ENCODE results near the gene MTERF1. TPM values are rescaled to one million over a fixed set of nuclear protein-coding genes. Genes with fewer than 3 reads are reported as not detected.

MTERF1 gene
- total RNA-seq (2014; rRNA removed; shearing (Covaris generic)) (4.0 and 7.1 TPM in 2 replicates), polyA plus RNA-seq (2016; fragmentation: Nextera tagmentation; extraction: Ambion mirVana) (9.2 and 9.7 TPM in 2 replicates)

GRCh38 chr7:91880413-91881241, at the start of gene MTERF1:
Gene MTERF1 (minus strand): TSS chr7:91880702. CDS start chr7:91880083, 619 bp downstream.
- peak within 1 kb of the TSS; percentile 96 for H3K4me2 ChIP-seq (ENCODE audit: unreplicated experiment)
- DNase-seq = peak; percentile 97
- TF ChIP-seq EZH2 (IDR thresholded peaks at IDR 0.05; ENCODE audit: insufficient read depth, poor library complexity, severe bottlenecking) (no peak), EZH2phosphoT487 (IDR thresholded peaks at IDR 0.05; ENCODE audit: insufficient read depth, low read depth) (no peak)
- peak within 1 kb of the TSS; percentile 90 for H3K4me3 ChIP-seq
- WGBS, 2 experiments (ENCODE audit: low coverage in 1 of 2, low lambda C conversion rate in 2 of 2, missing lambda C conversion rate in 2 of 2) = 1 to 2% methylated on average over 40 to 43 of the region's 43 CpGs
- H3K9me3 ChIP-seq (ENCODE audit: low read depth) = no peaks in the 10 kb centered on the region
- H2AFZ ChIP-seq = peak within 1 kb of the TSS; percentile 97
- peaks cover 12% of the 10 kb centered on the region for H3K4me1 ChIP-seq (ENCODE audit: insufficient read depth)
- in situ Hi-C loops (cut with MboI) = no loop called here
- no peaks in the 10 kb centered on the region for H3K27me3 ChIP-seq (replicated peaks; ENCODE audit: insufficient read depth)
- H3K27ac ChIP-seq = peak within 1 kb of the TSS; percentile 21
- peaks cover 49% of the 10 kb centered on the region for H3K79me2 ChIP-seq (ENCODE audit: insufficient read depth)
- no peaks in the 10 kb centered on the region for H3K9me2 ChIP-seq (ENCODE audit: insufficient read depth)
- H3F3A ChIP-seq (ENCODE audit: insufficient read depth) = no peaks in the 10 kb centered on the region
- 0 out of 2 replicates have a peak, but pooled peaks cover 4% of the 10 kb centered on the region for H3K36me3 ChIP-seq (ENCODE audit: low read depth)
- H4K20me1 ChIP-seq (ENCODE audit: insufficient read depth) = no peaks in the 10 kb centered on the region
- H3K9ac ChIP-seq = peak within 1 kb of the TSS; percentile 88

- Histone ChIP-seq H3K9ac (no peak overlapping the region), H4K20me1 (ENCODE audit: insufficient read depth) (no peaks in the 10 kb centered on the region), H3K36me3 (ENCODE audit: low read depth) (no peaks in the 10 kb centered on the region), H3K4me3 (no peak overlapping the region), H3F3A (ENCODE audit: insufficient read depth) (no peaks in the 10 kb centered on the region), H3K4me1 (ENCODE audit: insufficient read depth) (no peaks in the 10 kb centered on the region), H2AFZ (no peak overlapping the region), H3K9me2 (ENCODE audit: insufficient read depth) (no peaks in the 10 kb centered on the region), H3K9me3 (ENCODE audit: low read depth) (no peaks in the 10 kb centered on the region), H3K79me2 (ENCODE audit: insufficient read depth) (no peaks in the 10 kb centered on the region), H3K27me3 (replicated peaks; ENCODE audit: insufficient read depth) (no peaks in the 10 kb centered on the region), H3K4me2 (ENCODE audit: unreplicated experiment) (no peak overlapping the region), H3K27ac (no peak overlapping the region)
- 86% methylated on average over 3 of the region's 3 CpGs for WGBS, 2 experiments (ENCODE audit: low coverage in 1 of 2, low lambda C conversion rate in 2 of 2, missing lambda C conversion rate in 2 of 2)
- no peak for TF ChIP-seq EZH2 (IDR thresholded peaks at IDR 0.05; ENCODE audit: insufficient read depth, poor library complexity, severe bottlenecking)
- in situ Hi-C loops (cut with MboI) = no loop called here
- no peak for DNase-seq
Observed at GRCh38 chr7:91929463-91929862, 49.0 kb upstream of the MTERF1 start.

- H3K9ac ChIP-seq = no peak overlapping the region
- no peaks in the 10 kb centered on the region for H4K20me1 ChIP-seq (ENCODE audit: insufficient read depth)
- no peak for TF ChIP-seq EZH2phosphoT487 (IDR thresholded peaks at IDR 0.05; ENCODE audit: insufficient read depth, low read depth)
- in situ Hi-C loops (cut with MboI) = no loop called here
- no peak overlapping the region for H3K4me3 ChIP-seq
- no peaks in the 10 kb centered on the region for H3K9me3 ChIP-seq (ENCODE audit: low read depth)
- H3K4me2 ChIP-seq (ENCODE audit: unreplicated experiment) = no peak overlapping the region
- no peaks in the 10 kb centered on the region for H3K27me3 ChIP-seq (replicated peaks; ENCODE audit: insufficient read depth)
- no peak overlapping the region for H2AFZ ChIP-seq
- H3K36me3 ChIP-seq (ENCODE audit: low read depth) = no peaks in the 10 kb centered on the region
- no peak for DNase-seq
- H3F3A ChIP-seq (ENCODE audit: insufficient read depth) = no peaks in the 10 kb centered on the region
- 45 to 48% methylated on average over 6 of the region's 6 CpGs for WGBS, 2 experiments (ENCODE audit: low coverage in 1 of 2, low lambda C conversion rate in 2 of 2, missing lambda C conversion rate in 2 of 2)
- H3K4me1 ChIP-seq (ENCODE audit: insufficient read depth) = no peaks in the 10 kb centered on the region
- H3K79me2 ChIP-seq (ENCODE audit: insufficient read depth) = no peaks in the 10 kb centered on the region
- H3K9me2 ChIP-seq (ENCODE audit: insufficient read depth) = no peaks in the 10 kb centered on the region
- no peak overlapping the region for H3K27ac ChIP-seq
Observed at GRCh38 chr7:91927912-91928311, 47.4 kb upstream of the MTERF1 start.

- 49 to 51% methylated on average over 4 of the region's 4 CpGs for WGBS, 2 experiments (ENCODE audit: low coverage in 1 of 2, low lambda C conversion rate in 2 of 2, missing lambda C conversion rate in 2 of 2)
- no peak overlapping the region for H2AFZ ChIP-seq
- no peak overlapping the region for H3K4me2 ChIP-seq (ENCODE audit: unreplicated experiment)
Observed at GRCh38 chr7:91922857-91923256, 42.4 kb upstream of the MTERF1 start.

More at GRCh38 chr7:91922857-91923256, 42.4 kb upstream of the MTERF1 start:
- TF ChIP-seq EZH2 (IDR thresholded peaks at IDR 0.05; ENCODE audit: insufficient read depth, poor library complexity, severe bottlenecking) = no peak
- TF ChIP-seq EZH2phosphoT487 (IDR thresholded peaks at IDR 0.05; ENCODE audit: insufficient read depth, low read depth) = no peak
- DNase-seq = no peak
- Histone ChIP-seq H3K27me3 (replicated peaks; ENCODE audit: insufficient read depth) (no peaks in the 10 kb centered on the region), H3K4me1 (ENCODE audit: insufficient read depth) (no peaks in the 10 kb centered on the region), H3K27ac (no peak overlapping the region), H4K20me1 (ENCODE audit: insufficient read depth) (no peaks in the 10 kb centered on the region), H3F3A (ENCODE audit: insufficient read depth) (no peaks in the 10 kb centered on the region), H3K36me3 (ENCODE audit: low read depth) (no peaks in the 10 kb centered on the region), H3K9me3 (ENCODE audit: low read depth) (no peaks in the 10 kb centered on the region), H3K4me3 (no peak overlapping the region), H3K9me2 (ENCODE audit: insufficient read depth) (no peaks in the 10 kb centered on the region), H3K79me2 (ENCODE audit: insufficient read depth) (no peaks in the 10 kb centered on the region), H3K9ac (no peak overlapping the region)
- in situ Hi-C loops (cut with MboI) = no loop called here

All from GM23248 (cell line).